GM21390 (cell line): ENCODE measurements around the gene AKR1C4.
"Not testable (repeated sequence)": the region's sequence is repeated elsewhere in the genome, so short reads cannot be mapped to it uniquely, and the experiment has no call there.

ENCODE experiments used
- ATAC-seq: cut with Tn5 transposase; IDR thresholded peaks from one replicate; pipeline ENCODE4 v1.9.1; 2021; ENCODE audit not compliant: unreplicated experiment

AKR1C4 gene

GRCh38 chr10:5199398-5199797, 2.8 kb downstream of the AKR1C4 start:
- ATAC-seq: no peak

- ATAC-seq: no peak
Observed at GRCh38 chr10:5206799-5207198, 10.2 kb downstream of the AKR1C4 start.

GRCh38 chr10:5209776-5210175, 13.1 kb downstream of the AKR1C4 start:
- not testable (repeated sequence) for ATAC-seq

GRCh38 chr10:5210261-5210660, 13.6 kb downstream of the AKR1C4 start:
- ATAC-seq: not testable (repeated sequence)

- no peak for ATAC-seq
Observed at GRCh38 chr10:5211696-5212536, 15.3 kb downstream of the AKR1C4 start.

- ATAC-seq: no peak
Observed at GRCh38 chr10:5216801-5217200, 20.2 kb downstream of the AKR1C4 start.

GRCh38 chr10:5219262-5219661, 22.6 kb downstream of the AKR1C4 start:
- ATAC-seq: no peak

- not testable (repeated sequence) for ATAC-seq
Observed at GRCh38 chr10:5222942-5223341, 26.3 kb downstream of the AKR1C4 start.

- no peak for ATAC-seq
Observed at GRCh38 chr10:5229019-5229418, 32.4 kb downstream of the AKR1C4 start.

- ATAC-seq: no peak
Observed at GRCh38 chr10:5233324-5233723, 36.7 kb downstream of the AKR1C4 start.

GRCh38 chr10:5234106-5234860, 37.6 kb downstream of the AKR1C4 start:
- ATAC-seq: no peak

- not testable (repeated sequence) for ATAC-seq
Observed at GRCh38 chr10:5237541-5237940, 40.9 kb downstream of the AKR1C4 start.

- no peak for ATAC-seq
Observed at GRCh38 chr10:5242585-5242984, 45.9 kb downstream of the AKR1C4 start.

- ATAC-seq: no peak
Observed at GRCh38 chr10:5243521-5243987, 46.9 kb downstream of the AKR1C4 start.

- no peak for ATAC-seq
Observed at GRCh38 chr10:5252177-5253037, 55.8 kb downstream of the AKR1C4 start.

GRCh38 chr10:5254488-5254887, 57.9 kb downstream of the AKR1C4 start:
- no peak for ATAC-seq

- not testable (repeated sequence) for ATAC-seq
Observed at GRCh38 chr10:5257768-5258167, 61.1 kb downstream of the AKR1C4 start.

- ATAC-seq: no peak
Observed at GRCh38 chr10:5259132-5259951, 62.7 kb downstream of the AKR1C4 start.

- ATAC-seq: no peak
Observed at GRCh38 chr10:5259952-5260578, 63.4 kb downstream of the AKR1C4 start.

- ATAC-seq: no peak
Observed at GRCh38 chr10:5260828-5261227, 64.2 kb downstream of the AKR1C4 start.
